H9 (cell line): ENCODE results near the gene TAF4. TPM values are rescaled to one million over a fixed set of nuclear protein-coding genes. Genes with fewer than 3 reads are reported as not detected.

Experiments
- DNase-seq: peaks from one replicate; pipeline ENCODE4 v3.0.0-alpha.2; 2017
- H2AFZ ChIP-seq: one replicate; pipeline ENCODE4 v1.6.1; 2013; ENCODE audit warnings: mild to moderate bottlenecking, low read length, control low read depth, moderate library complexity
- H2AK5ac ChIP-seq: 2 replicates; pipeline ENCODE4 v1.6.1; 2013; ENCODE audit warnings: low read length, control low read depth, mixed read lengths; ENCODE audit not compliant: insufficient read length
- H2BK120ac ChIP-seq: one replicate; pipeline ENCODE4 v1.6.1; 2013; ENCODE audit warnings: low read depth, mild to moderate bottlenecking, low read length, control low read depth, inconsistent platforms; ENCODE audit not compliant: poor library complexity, severe bottlenecking
- H2BK12ac ChIP-seq: 2 replicates; pipeline ENCODE4 v1.6.1; 2013; ENCODE audit warnings: low read length, control low read depth, mixed read lengths, low read depth; ENCODE audit not compliant: insufficient read length
- H2BK15ac ChIP-seq: 2 replicates; pipeline ENCODE4 v1.6.1; 2013; ENCODE audit warnings: low read depth, low read length, control low read depth
- H2BK20ac ChIP-seq: one replicate; pipeline ENCODE4 v1.6.1; 2013; ENCODE audit warnings: low read depth, mild to moderate bottlenecking, low read length, control low read depth, inconsistent platforms; ENCODE audit not compliant: poor library complexity, severe bottlenecking
- H2BK5ac ChIP-seq: 2 replicates; pipeline ENCODE4 v1.6.1; 2013; ENCODE audit warnings: low read length, control low read depth, mixed read lengths; ENCODE audit not compliant: insufficient read length
- H3K14ac ChIP-seq: 2 replicates; pipeline ENCODE4 v1.6.1; 2013; ENCODE audit warnings: low read length, control low read depth; ENCODE audit not compliant: insufficient read depth
- H3K18ac ChIP-seq: 2 replicates; pipeline ENCODE4 v1.6.1; 2013; ENCODE audit warnings: low read depth, mild to moderate bottlenecking, mixed read lengths, low read length, control low read depth; ENCODE audit not compliant: insufficient read length
- H3K23ac ChIP-seq: 2 replicates; pipeline ENCODE4 v1.6.1; 2013; ENCODE audit warnings: low read length, control low read depth, mixed read lengths, low read depth; ENCODE audit not compliant: insufficient read length
- H3K23me2 ChIP-seq: 2 replicates; pipeline ENCODE4 v1.6.1; 2013; ENCODE audit warnings: low read depth, mild to moderate bottlenecking, mixed read lengths, low read length, control low read depth; ENCODE audit not compliant: insufficient read length, poor library complexity, severe bottlenecking
- H3K27ac ChIP-seq: 2 replicates; pipeline ENCODE4 v1.5.1; 2013; ENCODE audit warnings: low read length, control low read depth, mixed read lengths, low read depth; ENCODE audit not compliant: insufficient read length
- H3K27me3 ChIP-seq: 2 replicates; pipeline ENCODE4 v1.6.1; 2013; ENCODE audit warnings: low read length, control low read depth, inconsistent platforms; ENCODE audit not compliant: insufficient read depth
- H3K4ac ChIP-seq: 2 replicates; pipeline ENCODE4 v1.6.1; 2013; ENCODE audit warnings: low read depth, mild to moderate bottlenecking, control low read depth, inconsistent platforms, low read length, moderate library complexity
- H3K4me1 ChIP-seq: 2 replicates; pipeline ENCODE4 v1.6.1; 2013; ENCODE audit warnings: low read length, control low read depth, inconsistent platforms; ENCODE audit not compliant: insufficient read depth
- H3K4me2 ChIP-seq: 2 replicates; pipeline ENCODE4 v1.6.1; 2013; ENCODE audit warnings: low read length, control low read depth, mixed read lengths; ENCODE audit not compliant: insufficient read length, insufficient read depth
- H3K56ac ChIP-seq: 2 replicates; pipeline ENCODE4 v1.6.1; 2013; ENCODE audit warnings: low read depth, mild to moderate bottlenecking, mixed read lengths, low read length, control low read depth; ENCODE audit not compliant: insufficient read length
- H3K79me1 ChIP-seq: 2 replicates; pipeline ENCODE4 v1.6.1; 2013; ENCODE audit warnings: low read depth, mild to moderate bottlenecking, moderate library complexity, low read length, control low read depth, inconsistent platforms; ENCODE audit not compliant: insufficient read depth, poor library complexity, severe bottlenecking
- H3K79me2 ChIP-seq: 2 replicates; pipeline ENCODE4 v1.6.1; 2013; ENCODE audit warnings: low read length, control low read depth, inconsistent platforms; ENCODE audit not compliant: insufficient read depth
- H3K9ac ChIP-seq: 2 replicates; pipeline ENCODE4 v1.6.1; 2013; ENCODE audit warnings: low read length, control low read depth, mixed read lengths; ENCODE audit not compliant: insufficient read length; ENCODE audit errors: extremely low read depth
- H3K9me3 ChIP-seq: one replicate; pipeline ENCODE4 v1.6.1; 2013; ENCODE audit warnings: low read depth, low read length, inconsistent platforms; ENCODE audit not compliant: control insufficient read depth
- H3T11ph ChIP-seq: one replicate; pipeline ENCODE4 v1.6.1; 2013; ENCODE audit warnings: mild to moderate bottlenecking, low read length, control low read depth, inconsistent platforms
- H4K20me1 ChIP-seq: one replicate; pipeline ENCODE4 v1.6.1; 2013; ENCODE audit not compliant: control insufficient read depth, insufficient read length, insufficient read depth
- H4K5ac ChIP-seq: 2 replicates; pipeline ENCODE4 v1.6.1; 2013; ENCODE audit warnings: low read depth, mild to moderate bottlenecking, mixed read lengths, low read length, control low read depth; ENCODE audit not compliant: insufficient read length
- H4K8ac ChIP-seq: replicated peaks from 2 replicates; pipeline ENCODE4 v1.6.1; 2013; ENCODE audit warnings: low read length, control low read depth, mixed read lengths, low read depth; ENCODE audit not compliant: insufficient read length
- H4K91ac ChIP-seq: 2 replicates; pipeline ENCODE4 v1.6.1; 2013; ENCODE audit warnings: low read depth, mild to moderate bottlenecking, moderate library complexity, mixed read lengths, low read length, control low read depth; ENCODE audit not compliant: insufficient read length
- H3K27ac Mint-ChIP-seq, 3 experiments: 2 replicates in 2 of 3; 3 replicates in 1 of 3; pipeline ENCODE4 v1.8.0; 2020 to 2021; ENCODE audit warnings: mixed read lengths in 3 of 3, mild to moderate bottlenecking in 1 of 3, moderate library complexity in 1 of 3
- H3K27me3 Mint-ChIP-seq: 2 replicates; pipeline ENCODE4 v1.8.0; 2021; ENCODE audit warnings: low read depth, mild to moderate bottlenecking, moderate library complexity, mixed read lengths
- H3K36me3 Mint-ChIP-seq, 3 experiments: 2 replicates in 2 of 3; 3 replicates in 1 of 3; pipeline ENCODE4 v1.8.0; 2020 to 2021; ENCODE audit warnings: low read depth in 3 of 3, mixed read lengths in 3 of 3; ENCODE audit not compliant: insufficient read depth in 1 of 3
- H3K4me1 Mint-ChIP-seq, 2 experiments: 2 replicates each; pipeline ENCODE4 v1.8.0; 2020; ENCODE audit warnings: mixed read lengths in 2 of 2
- H3K4me3 Mint-ChIP-seq, 2 experiments: 2 replicates in 1 of 2; 3 replicates in 1 of 2; pipeline ENCODE4 v1.8.0; 2020 to 2021; ENCODE audit warnings: mild to moderate bottlenecking in 2 of 2, mixed read lengths in 2 of 2, moderate library complexity in 1 of 2
- H3K9me3 Mint-ChIP-seq, 2 experiments: 2 replicates in 1 of 2; 3 replicates in 1 of 2; pipeline ENCODE4 v1.8.0; 2020; ENCODE audit warnings: mild to moderate bottlenecking in 2 of 2, mixed read lengths in 2 of 2, moderate library complexity in 1 of 2
- WGBS: extraction: QIAGEN DNeasy Blood & Tissue Kit; methylation state at CpG from one replicate; pipeline ENCODE4 v1.1.7; 2013; ENCODE audit warnings: missing lambda C conversion rate, low lambda C conversion rate, mixed read lengths; ENCODE audit not compliant: insufficient read length; ENCODE audit errors: extremely low coverage; 5-methylcytosine and 5-hydroxymethylcytosine counted together
- total RNA-seq: library from RNA; stranded (reverse); gene quantifications from 2 replicates; pipeline ENCODE4 v1.2.1, GENCODE V29; 2021
- TF ChIP-seq, protein P1 (sequence below): fragments of 200-600 bp; sonication (generic); conservative IDR thresholded peaks from 3 replicates; pipeline ENCODE4 v1.8.0; 2021; ENCODE audit warnings: antibody characterized with exemption, mild to moderate bottlenecking

Gene TAF4
- total RNA-seq, 1 experiment from 2014 or later: 30.8 TPM

GRCh38 chr20:62019144-62019805, 46.4 kb downstream of the TAF4 start:
- H3K27me3 Mint-ChIP-seq: no peaks in the 10 kb centered on the region

More at GRCh38 chr20:62019144-62019805, 46.4 kb downstream of the TAF4 start:
- H4K91ac ChIP-seq: no peak overlapping the region
- H3K4me2 ChIP-seq: no peak overlapping the region
- no peak overlapping the region for H3K27ac ChIP-seq
- H3K56ac ChIP-seq: no peak overlapping the region
- peaks cover 34% of the 10 kb centered on the region; the same call in 1 of the 2 replicates for H3K79me2 ChIP-seq
- no peaks in the 10 kb centered on the region for H3K23me2 ChIP-seq
- H3K27ac Mint-ChIP-seq: peak overlapping the region; percentile 34 to 85 (median 60); a peak in 2 of 7 replicates
- H3K4me1 ChIP-seq: no peaks in the 10 kb centered on the region
- no peak overlapping the region for H4K8ac ChIP-seq
- H3K4me3 Mint-ChIP-seq: no peak overlapping the region
- TF ChIP-seq, protein P1, sequence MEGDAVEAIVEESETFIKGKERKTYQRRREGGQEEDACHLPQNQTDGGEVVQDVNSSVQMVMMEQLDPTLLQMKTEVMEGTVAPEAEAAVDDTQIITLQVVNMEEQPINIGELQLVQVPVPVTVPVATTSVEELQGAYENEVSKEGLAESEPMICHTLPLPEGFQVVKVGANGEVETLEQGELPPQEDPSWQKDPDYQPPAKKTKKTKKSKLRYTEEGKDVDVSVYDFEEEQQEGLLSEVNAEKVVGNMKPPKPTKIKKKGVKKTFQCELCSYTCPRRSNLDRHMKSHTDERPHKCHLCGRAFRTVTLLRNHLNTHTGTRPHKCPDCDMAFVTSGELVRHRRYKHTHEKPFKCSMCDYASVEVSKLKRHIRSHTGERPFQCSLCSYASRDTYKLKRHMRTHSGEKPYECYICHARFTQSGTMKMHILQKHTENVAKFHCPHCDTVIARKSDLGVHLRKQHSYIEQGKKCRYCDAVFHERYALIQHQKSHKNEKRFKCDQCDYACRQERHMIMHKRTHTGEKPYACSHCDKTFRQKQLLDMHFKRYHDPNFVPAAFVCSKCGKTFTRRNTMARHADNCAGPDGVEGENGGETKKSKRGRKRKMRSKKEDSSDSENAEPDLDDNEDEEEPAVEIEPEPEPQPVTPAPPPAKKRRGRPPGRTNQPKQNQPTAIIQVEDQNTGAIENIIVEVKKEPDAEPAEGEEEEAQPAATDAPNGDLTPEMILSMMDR: no peak
- DNase-seq: no peak
- H2BK5ac ChIP-seq: no peak overlapping the region
- H3K23ac ChIP-seq: no peak overlapping the region
- no CpG with 5 or more reads among the region's 19 CpGs for WGBS
- peaks cover 18 to 23% of the 10 kb centered on the region in 2 experiments for H3K4me1 Mint-ChIP-seq
- no peak overlapping the region for H4K5ac ChIP-seq
- no peaks in the 10 kb centered on the region for H3K9me3 Mint-ChIP-seq
- no peaks in the 10 kb centered on the region for H3K9me3 ChIP-seq
- H4K20me1 ChIP-seq: no peaks in the 10 kb centered on the region
- H3K27me3 ChIP-seq: no peaks in the 10 kb centered on the region
- H2AFZ ChIP-seq: no peak overlapping the region
- peaks cover 5% of the 10 kb centered on the region for H3K79me1 ChIP-seq
- no peak overlapping the region for H3K9ac ChIP-seq
- H3K18ac ChIP-seq: no peak overlapping the region
- H3K36me3 Mint-ChIP-seq: peaks cover 0 to 2% (median 0%) of the 10 kb centered on the region in 3 experiments; a peak in 4 of 7 replicates
- no peak overlapping the region for H2AK5ac ChIP-seq
- H2BK12ac ChIP-seq: no peak overlapping the region
- no peak overlapping the region for H3T11ph ChIP-seq
- H3K4ac ChIP-seq: no peak overlapping the region
- no peak overlapping the region for H2BK20ac ChIP-seq
- H3K14ac ChIP-seq: no peak overlapping the region; the same call in 1 of the 2 replicates
- H2BK120ac ChIP-seq: no peak overlapping the region
- H2BK15ac ChIP-seq: no peak overlapping the region
